GM10266 (cell line): ENCODE results near the gene ZDHHC14.

Source experiments
- DNase-seq: peaks from one replicate; pipeline ENCODE4 v3.0.0; 2012; ENCODE audit errors: extremely low spot score
- TF ChIP-seq, protein P1 (sequence below): IDR thresholded peaks from 2 replicates; pipeline ENCODE4 v1.5.1; 2012; ENCODE audit warnings: mild to moderate bottlenecking, low read depth; ENCODE audit not compliant: control insufficient read depth, insufficient read depth; ENCODE audit errors: missing control alignments

Gene ZDHHC14

DNA sequence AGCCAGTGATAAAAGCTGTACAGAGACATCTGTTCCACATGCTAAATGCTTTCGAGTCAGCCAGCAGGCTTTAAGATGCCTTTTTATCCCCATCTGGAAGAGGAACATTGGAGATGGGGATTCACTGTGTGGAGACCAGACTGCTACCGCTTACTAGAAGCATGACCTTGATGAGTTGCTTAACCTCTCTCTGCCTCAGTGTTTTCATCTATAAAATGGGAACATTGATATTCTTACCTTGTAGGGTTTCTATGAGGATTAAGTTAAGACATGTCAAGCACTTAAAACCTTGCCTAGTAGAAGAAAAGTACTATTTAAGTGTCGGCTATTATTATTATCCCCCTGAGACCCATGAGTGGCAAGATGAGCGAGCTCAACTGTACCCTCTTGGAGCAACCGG lies 276.8 kb downstream of the ZDHHC14 start:
- TF ChIP-seq, protein P1, sequence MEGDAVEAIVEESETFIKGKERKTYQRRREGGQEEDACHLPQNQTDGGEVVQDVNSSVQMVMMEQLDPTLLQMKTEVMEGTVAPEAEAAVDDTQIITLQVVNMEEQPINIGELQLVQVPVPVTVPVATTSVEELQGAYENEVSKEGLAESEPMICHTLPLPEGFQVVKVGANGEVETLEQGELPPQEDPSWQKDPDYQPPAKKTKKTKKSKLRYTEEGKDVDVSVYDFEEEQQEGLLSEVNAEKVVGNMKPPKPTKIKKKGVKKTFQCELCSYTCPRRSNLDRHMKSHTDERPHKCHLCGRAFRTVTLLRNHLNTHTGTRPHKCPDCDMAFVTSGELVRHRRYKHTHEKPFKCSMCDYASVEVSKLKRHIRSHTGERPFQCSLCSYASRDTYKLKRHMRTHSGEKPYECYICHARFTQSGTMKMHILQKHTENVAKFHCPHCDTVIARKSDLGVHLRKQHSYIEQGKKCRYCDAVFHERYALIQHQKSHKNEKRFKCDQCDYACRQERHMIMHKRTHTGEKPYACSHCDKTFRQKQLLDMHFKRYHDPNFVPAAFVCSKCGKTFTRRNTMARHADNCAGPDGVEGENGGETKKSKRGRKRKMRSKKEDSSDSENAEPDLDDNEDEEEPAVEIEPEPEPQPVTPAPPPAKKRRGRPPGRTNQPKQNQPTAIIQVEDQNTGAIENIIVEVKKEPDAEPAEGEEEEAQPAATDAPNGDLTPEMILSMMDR: no peak

DNA sequence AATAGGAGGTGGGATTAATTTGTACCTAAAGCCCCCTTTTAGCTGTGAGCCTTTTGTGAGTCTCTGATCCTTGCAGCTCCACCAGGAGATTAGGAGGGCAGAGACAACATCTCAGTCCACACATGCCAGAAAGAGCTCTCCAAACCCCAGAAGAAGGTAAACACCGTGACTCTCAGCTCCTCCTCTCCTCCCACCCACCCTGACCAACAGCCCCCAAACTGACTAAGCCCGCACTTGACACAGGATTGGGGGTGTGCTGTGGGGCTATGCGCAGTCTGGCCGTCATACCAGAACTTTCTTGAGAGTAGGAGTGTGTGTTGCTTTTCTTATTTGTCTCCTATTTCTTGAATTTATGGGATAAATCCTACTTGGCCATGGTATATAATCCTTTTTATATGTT lies 277.3 kb downstream of the ZDHHC14 start:
- TF ChIP-seq, protein P1: no peak
- no peak for DNase-seq

More for the DNA sequence above, 276.8 kb downstream of the ZDHHC14 start:
- DNase-seq: no peak

DNA sequence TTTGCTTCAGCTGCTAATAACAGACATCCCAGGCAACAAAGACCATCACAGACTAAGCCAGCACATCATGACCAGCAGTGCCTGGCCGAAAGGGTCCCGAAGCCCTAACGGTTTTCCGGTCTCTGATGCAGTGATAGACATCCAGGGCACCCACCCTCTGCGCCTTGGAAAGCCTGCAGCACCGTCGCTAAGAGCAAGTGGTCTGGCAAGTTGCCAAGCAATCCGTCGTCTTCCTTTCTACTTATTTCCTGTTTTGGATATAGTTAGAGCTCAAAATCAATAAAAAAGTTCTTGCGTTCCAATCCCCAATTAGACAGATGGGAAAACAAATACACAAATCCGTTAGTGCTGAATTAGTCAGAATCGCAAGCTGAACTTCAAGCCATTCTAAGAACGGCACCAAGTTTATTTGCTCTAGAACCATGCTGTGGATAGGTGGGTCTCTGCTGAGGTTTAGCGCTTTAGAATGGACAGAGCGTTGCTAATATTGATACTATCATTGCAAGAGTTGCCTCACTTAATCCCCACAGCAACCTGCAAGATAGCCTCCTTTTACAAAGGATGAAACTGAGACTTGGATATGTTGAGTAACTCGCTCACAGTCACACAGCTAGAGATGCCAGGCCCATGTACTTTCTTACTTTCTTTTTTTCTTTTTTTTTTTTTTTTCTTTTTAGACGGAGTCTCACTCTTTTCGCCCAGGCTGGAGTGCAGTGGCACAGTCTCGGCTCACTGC lies 278.7 kb downstream of the ZDHHC14 start:
- no peak for DNase-seq
- TF ChIP-seq, protein P1: no peak

DNA sequence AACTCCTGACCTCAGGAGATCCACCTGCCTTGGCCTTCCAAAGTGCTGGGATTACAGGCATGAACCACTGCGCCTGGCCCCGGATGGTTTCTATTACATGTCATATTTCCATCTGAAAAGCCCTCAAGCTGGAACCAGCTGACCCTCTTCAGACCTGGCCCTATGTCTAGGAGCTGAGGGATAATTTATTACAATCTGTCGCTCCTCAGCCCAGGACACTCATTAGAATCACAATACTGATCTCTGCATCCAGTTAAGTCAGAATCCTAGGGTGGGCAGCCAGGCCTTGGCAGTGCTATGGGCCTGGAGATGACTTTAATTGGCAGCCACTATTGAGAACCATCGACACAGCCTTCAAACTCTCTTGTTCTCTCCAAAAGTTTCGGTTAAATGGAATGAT lies 279.4 kb downstream of the ZDHHC14 start:
- TF ChIP-seq, protein P1: no peak
- DNase-seq: no peak

DNA sequence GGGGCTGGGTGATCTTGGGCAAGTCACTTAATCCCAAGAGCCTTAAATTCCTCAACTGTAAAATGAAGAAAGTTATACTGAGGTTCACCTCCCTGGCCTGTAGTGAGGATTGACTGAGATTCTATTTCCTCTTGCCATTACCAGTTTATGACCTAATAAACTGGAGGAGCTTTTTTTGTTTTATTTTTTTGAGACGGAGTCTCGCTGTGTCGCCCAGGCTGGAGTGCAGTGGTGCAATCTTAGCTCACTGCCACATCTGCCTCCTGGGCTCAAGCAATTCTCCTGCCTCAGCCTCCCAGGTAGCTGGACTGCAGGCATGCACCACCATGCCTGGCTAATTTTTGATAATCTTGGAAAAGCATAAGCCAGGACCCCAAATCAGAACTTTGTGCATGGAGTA lies 280.7 kb downstream of the ZDHHC14 start:
- DNase-seq: no peak
- TF ChIP-seq, protein P1: no peak

DNA sequence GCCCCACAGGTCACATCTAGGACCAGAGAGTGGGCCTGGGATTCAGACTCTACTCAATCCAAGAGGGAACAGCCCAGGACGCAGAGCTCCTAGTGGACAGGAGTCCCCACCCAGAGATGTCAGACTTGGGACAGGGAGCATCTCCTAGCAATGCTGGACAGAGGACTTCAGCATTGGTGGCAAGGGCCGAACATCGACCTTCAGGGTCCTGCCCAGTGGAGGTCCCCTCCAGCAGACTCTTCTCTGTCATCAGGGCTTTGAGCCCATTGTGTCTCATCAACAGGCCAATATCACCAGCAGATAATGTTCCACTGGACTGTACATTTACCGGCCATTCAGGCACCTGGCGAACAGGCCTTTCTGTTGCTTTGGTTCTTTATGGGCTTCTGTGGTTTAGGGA lies 282.3 kb downstream of the ZDHHC14 start:
- DNase-seq: no peak
- TF ChIP-seq, protein P1: no peak

DNA sequence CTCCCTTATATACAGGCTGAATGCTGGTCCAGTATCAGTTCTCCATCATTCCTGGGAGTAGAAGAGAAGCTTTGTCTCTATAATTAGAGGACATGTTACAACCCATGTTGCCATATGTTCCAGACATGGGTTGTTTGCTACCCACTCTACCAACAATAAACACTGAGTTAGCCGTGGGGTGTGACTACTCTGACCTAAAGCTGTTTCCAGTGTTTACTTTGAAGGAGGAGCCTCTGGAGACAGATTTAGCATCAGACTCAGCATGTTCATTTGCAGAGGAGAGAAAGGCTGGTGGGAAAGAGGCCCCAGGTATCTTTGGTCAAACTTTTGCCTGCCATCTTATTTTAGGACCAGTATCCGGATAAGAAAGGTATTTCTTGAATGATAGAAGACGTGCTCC lies 284.2 kb downstream of the ZDHHC14 start:
- DNase-seq: no peak
- TF ChIP-seq, protein P1: no peak
